ES-I3 (cell line): Measurements from ENCODE around the gene MRTFB.
"Not testable (repeated sequence)": the region's sequence is repeated elsewhere in the genome, so short reads cannot be mapped to it uniquely, and the experiment has no call there.

Experiments
- H3K36me3 ChIP-seq: 2 replicates; pipeline ENCODE4 v1.6.1; 2013; ENCODE audit warnings: mild to moderate bottlenecking, low read length, control low read depth, moderate library complexity; ENCODE audit not compliant: insufficient read depth
- H3K4me1 ChIP-seq: 2 replicates; pipeline ENCODE4 v1.6.1; 2013; ENCODE audit warnings: mild to moderate bottlenecking, control low read depth, low read length; ENCODE audit not compliant: insufficient read depth
- H3K9ac ChIP-seq: 2 replicates; pipeline ENCODE4 v1.6.1; 2013; ENCODE audit warnings: low read depth, mild to moderate bottlenecking, low read length, moderate library complexity
- H3K9me3 ChIP-seq: 2 replicates; pipeline ENCODE4 v1.6.1; 2013; ENCODE audit warnings: mild to moderate bottlenecking, low read length, moderate library complexity; ENCODE audit not compliant: control insufficient read depth, insufficient read depth

The MRTFB gene

GRCh38 chr16:14121872-14122271 lies 50.8 kb downstream of the MRTFB start:
- H3K36me3 ChIP-seq, result no peaks in the 10 kb centered on the region
- no peaks in the 10 kb centered on the region for H3K9me3 ChIP-seq
- H3K4me1 ChIP-seq, result peaks cover 6% of the 10 kb centered on the region; the same call in 1 of the 2 replicates
- no peak overlapping the region for H3K9ac ChIP-seq

- not testable (repeated sequence) for H3K4me1 ChIP-seq, H3K9me3 ChIP-seq, H3K9ac ChIP-seq, H3K36me3 ChIP-seq
Measured at GRCh38 chr16:14122430-14122829, 51.3 kb downstream of the MRTFB start.

GRCh38 chr16:14125000-14125681 lies 54.0 kb downstream of the MRTFB start:
- Histone ChIP-seq H3K36me3 (no peaks in the 10 kb centered on the region), H3K9ac (no peak overlapping the region), H3K9me3 (no peaks in the 10 kb centered on the region), H3K4me1 (peaks cover 6% of the 10 kb centered on the region; the same call in 1 of the 2 replicates)

DNA sequence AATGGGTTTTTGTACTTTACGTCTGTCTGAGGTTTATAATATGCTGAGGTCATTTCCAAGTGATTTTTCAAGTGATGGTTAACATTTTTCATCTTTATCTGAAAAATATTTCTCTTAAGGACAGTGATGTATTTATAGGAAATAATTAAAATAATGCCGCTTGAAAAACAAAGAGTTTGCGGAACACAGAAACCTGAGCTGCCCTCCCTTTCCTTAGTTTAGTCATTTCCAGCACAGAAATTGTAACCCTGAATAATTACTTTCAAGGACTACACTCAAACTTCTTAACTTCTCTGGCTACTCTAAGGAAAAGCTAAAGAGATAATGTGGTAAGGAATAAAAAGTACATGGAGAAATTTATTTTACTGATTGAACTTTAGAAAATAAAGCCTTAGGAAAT lies 54.6 kb downstream of the MRTFB start:
- peaks cover 6% of the 10 kb centered on the region; the same call in 1 of the 2 replicates for H3K4me1 ChIP-seq
- H3K36me3 ChIP-seq, result no peaks in the 10 kb centered on the region
- H3K9me3 ChIP-seq, result no peaks in the 10 kb centered on the region
- H3K9ac ChIP-seq, result no peak overlapping the region

GRCh38 chr16:14128097-14128496 lies 57.0 kb downstream of the MRTFB start:
- H3K4me1 ChIP-seq, result peaks cover 6% of the 10 kb centered on the region; the same call in 1 of the 2 replicates
- H3K9me3 ChIP-seq, result no peaks in the 10 kb centered on the region
- H3K9ac ChIP-seq, result no peak overlapping the region
- H3K36me3 ChIP-seq, result no peaks in the 10 kb centered on the region

- H3K4me1 ChIP-seq, result peaks cover 6% of the 10 kb centered on the region; the same call in 1 of the 2 replicates
- no peaks in the 10 kb centered on the region for H3K36me3 ChIP-seq
- no peak overlapping the region for H3K9ac ChIP-seq
- H3K9me3 ChIP-seq, result no peaks in the 10 kb centered on the region
Measured at GRCh38 chr16:14129502-14129901, 58.4 kb downstream of the MRTFB start.

- H3K4me1 ChIP-seq, result no peaks in the 10 kb centered on the region
- no peaks in the 10 kb centered on the region for H3K36me3 ChIP-seq
- no peak overlapping the region for H3K9ac ChIP-seq
- no peaks in the 10 kb centered on the region for H3K9me3 ChIP-seq
Measured at GRCh38 chr16:14131774-14132695, 60.9 kb downstream of the MRTFB start.

- Histone ChIP-seq H3K36me3 (no peaks in the 10 kb centered on the region), H3K9me3 (no peaks in the 10 kb centered on the region), H3K9ac (no peak overlapping the region), H3K4me1 (no peaks in the 10 kb centered on the region)
Measured at GRCh38 chr16:14132696-14133048, 61.6 kb downstream of the MRTFB start.

DNA sequence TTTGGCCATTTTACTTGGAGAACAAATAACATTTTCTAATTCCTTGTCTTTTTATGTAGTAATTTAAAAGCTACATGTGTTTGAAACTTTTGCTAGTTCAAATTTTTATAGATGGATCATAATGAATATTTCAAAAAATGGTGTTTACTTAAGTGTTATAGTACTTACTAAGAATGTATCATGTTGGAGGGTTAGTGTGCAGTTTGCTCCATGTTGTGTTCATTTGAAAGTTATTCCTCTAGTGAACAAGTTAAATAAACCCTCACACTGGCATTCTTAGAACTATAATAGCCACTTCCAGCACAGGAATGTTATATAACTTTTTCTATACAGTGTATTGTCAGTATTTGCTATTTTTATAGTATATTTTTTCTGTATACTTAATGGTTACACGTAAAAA lies 62.8 kb downstream of the MRTFB start:
- Histone ChIP-seq H3K9ac (no peak overlapping the region), H3K36me3 (no peaks in the 10 kb centered on the region), H3K9me3 (no peaks in the 10 kb centered on the region), H3K4me1 (no peaks in the 10 kb centered on the region)

GRCh38 chr16:14135704-14136103 lies 64.6 kb downstream of the MRTFB start:
- Histone ChIP-seq H3K4me1 (no peaks in the 10 kb centered on the region), H3K9me3 (no peaks in the 10 kb centered on the region), H3K9ac (no peak overlapping the region), H3K36me3 (no peaks in the 10 kb centered on the region)

DNA sequence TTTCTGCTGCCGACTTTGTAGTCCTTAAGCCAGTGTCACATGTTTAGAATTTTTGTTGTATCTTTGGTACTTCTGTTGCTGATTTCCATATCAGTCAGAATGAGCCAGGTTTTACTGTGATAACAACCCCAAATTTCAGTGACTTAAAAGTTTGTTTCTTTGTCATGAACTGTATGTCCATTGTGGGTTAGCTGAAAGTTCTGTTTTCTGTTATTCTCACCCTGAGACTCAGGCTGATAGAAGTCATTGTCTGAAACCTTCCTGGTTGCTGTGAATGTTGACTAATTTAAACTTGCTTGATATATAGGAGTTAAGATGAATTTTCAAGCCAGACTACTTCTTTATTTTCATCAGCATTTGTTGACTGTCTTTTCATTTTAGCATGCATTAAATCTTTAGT lies 68.8 kb downstream of the MRTFB start:
- Histone ChIP-seq H3K9me3 (no peaks in the 10 kb centered on the region), H3K36me3 (no peaks in the 10 kb centered on the region), H3K9ac (no peak overlapping the region), H3K4me1 (no peaks in the 10 kb centered on the region)

GRCh38 chr16:14140923-14141322 lies 69.8 kb downstream of the MRTFB start:
- no peaks in the 10 kb centered on the region for H3K36me3 ChIP-seq
- no peak overlapping the region for H3K9ac ChIP-seq
- H3K4me1 ChIP-seq, result no peaks in the 10 kb centered on the region
- H3K9me3 ChIP-seq, result no peaks in the 10 kb centered on the region

- Histone ChIP-seq H3K9ac (no peak overlapping the region), H3K9me3 (no peaks in the 10 kb centered on the region), H3K36me3 (peaks cover 4% of the 10 kb centered on the region; the same call in 1 of the 2 replicates), H3K4me1 (no peaks in the 10 kb centered on the region)
Measured at GRCh38 chr16:14146445-14146844, 75.3 kb downstream of the MRTFB start.

- Histone ChIP-seq H3K4me1 (no peaks in the 10 kb centered on the region), H3K9me3 (no peaks in the 10 kb centered on the region), H3K9ac (no peak overlapping the region), H3K36me3 (peaks cover 4% of the 10 kb centered on the region; the same call in 1 of the 2 replicates)
Measured at GRCh38 chr16:14148016-14148415, 76.9 kb downstream of the MRTFB start.

DNA sequence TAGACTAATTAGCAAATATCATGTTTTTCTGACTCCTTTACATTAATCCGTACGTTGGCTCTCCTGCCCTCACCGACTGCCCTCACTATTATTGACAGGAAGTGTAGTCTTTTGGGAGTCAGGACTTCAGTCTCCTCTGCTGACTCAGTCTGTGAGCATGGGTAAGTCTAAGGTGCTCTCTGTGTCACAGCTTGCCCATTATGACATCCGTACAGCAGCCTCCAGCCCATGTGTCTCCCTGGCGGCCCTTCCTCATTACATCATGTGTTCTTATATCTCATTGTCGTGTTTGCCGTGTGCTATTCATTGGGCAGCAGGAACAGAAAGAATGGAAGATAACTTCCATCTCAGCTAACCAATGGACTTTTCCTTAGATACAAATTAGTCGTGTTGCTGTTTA lies 77.5 kb downstream of the MRTFB start:
- Histone ChIP-seq H3K36me3 (peaks cover 4% of the 10 kb centered on the region; the same call in 1 of the 2 replicates), H3K9ac (no peak overlapping the region), H3K4me1 (no peaks in the 10 kb centered on the region), H3K9me3 (no peaks in the 10 kb centered on the region)
